HG03097 (cell line): ENCODE data around the gene ETS2.

Source experiments
- ATAC-seq: cut with Tn5 transposase; IDR thresholded peaks from one replicate; pipeline ENCODE4 v1.9.1; 2021; ENCODE audit not compliant: unreplicated experiment, low FRiP score

ETS2 gene

GRCh38 chr21:38853421-38853919 lies 47.7 kb downstream of the ETS2 start:
- ATAC-seq = peak; percentile 76

- ATAC-seq = no peak
These were observed 51.6 kb downstream of the ETS2 start for GRCh38 chr21:38857152-38857825.

GRCh38 chr21:38858026-38858811 lies 52.5 kb downstream of the ETS2 start:
- no peak for ATAC-seq

- ATAC-seq = no peak
These were observed 53.1 kb downstream of the ETS2 start for GRCh38 chr21:38858812-38859205.

- no peak for ATAC-seq
These were observed 54.1 kb downstream of the ETS2 start for GRCh38 chr21:38859852-38860251.

GRCh38 chr21:38861056-38861455 lies 55.3 kb downstream of the ETS2 start:
- no peak for ATAC-seq

- peak; percentile 83 for ATAC-seq
These were observed 56.4 kb downstream of the ETS2 start for GRCh38 chr21:38861989-38862683.

GRCh38 chr21:38863291-38863690 lies 57.6 kb downstream of the ETS2 start:
- ATAC-seq = no peak

GRCh38 chr21:38863843-38864363 lies 58.2 kb downstream of the ETS2 start:
- no peak for ATAC-seq

GRCh38 chr21:38864964-38865363 lies 59.2 kb downstream of the ETS2 start:
- ATAC-seq = no peak

- ATAC-seq = no peak
These were observed 63.5 kb downstream of the ETS2 start for GRCh38 chr21:38869196-38869595.

GRCh38 chr21:38869946-38870345 lies 64.2 kb downstream of the ETS2 start:
- no peak for ATAC-seq
